GM21717 (cell line): ENCODE data around the gene SLC1A3.
"Not testable (repeated sequence)": the region's sequence is repeated elsewhere in the genome, so short reads cannot be mapped to it uniquely, and the experiment has no call there.

Source experiments
- ATAC-seq: cut with Tn5 transposase; IDR thresholded peaks from one replicate; pipeline ENCODE4 v1.9.1; 2021; ENCODE audit warnings: mild to moderate bottlenecking, moderate library complexity; ENCODE audit not compliant: unreplicated experiment

Gene SLC1A3

DNA sequence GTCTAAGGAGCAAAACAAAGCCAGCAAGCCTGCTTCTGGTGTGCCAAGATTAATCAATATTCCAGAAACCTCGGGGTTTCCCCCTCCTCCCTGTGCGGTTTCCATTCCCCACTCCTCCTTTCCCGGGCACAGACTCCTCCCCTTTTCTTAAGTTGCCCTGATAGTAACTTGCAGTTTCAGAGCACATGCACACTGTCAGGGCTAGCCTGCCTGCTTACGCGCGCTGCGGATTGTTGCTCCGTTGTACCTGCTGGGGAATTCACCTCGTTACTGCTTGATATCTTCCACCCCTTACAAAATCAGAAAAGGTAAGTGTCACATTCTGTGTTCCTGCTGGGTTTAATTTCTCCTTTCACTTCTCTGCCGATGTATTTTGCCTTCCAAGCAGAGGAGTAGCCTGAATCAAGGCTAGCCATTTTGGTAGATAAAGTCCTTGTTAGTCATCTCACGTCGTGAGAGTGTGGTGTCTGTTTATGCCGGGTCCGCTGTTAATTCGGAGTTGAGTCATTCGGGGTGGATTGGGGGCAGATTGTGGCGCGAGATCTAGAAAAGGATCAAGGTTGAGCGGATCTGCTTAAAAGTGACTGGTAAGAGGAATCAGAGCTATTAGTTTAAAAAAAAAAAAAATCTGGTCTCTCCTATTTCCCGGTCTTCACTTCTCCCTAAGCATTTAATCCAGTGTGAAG lies at the start of gene SLC1A3:
Gene SLC1A3, plus strand, starts transcription at position 179 of the 686 bp plus-strand sequence. CDS start 1,818 bp downstream, outside the sequence.
- peak; percentile 95 for ATAC-seq

DNA sequence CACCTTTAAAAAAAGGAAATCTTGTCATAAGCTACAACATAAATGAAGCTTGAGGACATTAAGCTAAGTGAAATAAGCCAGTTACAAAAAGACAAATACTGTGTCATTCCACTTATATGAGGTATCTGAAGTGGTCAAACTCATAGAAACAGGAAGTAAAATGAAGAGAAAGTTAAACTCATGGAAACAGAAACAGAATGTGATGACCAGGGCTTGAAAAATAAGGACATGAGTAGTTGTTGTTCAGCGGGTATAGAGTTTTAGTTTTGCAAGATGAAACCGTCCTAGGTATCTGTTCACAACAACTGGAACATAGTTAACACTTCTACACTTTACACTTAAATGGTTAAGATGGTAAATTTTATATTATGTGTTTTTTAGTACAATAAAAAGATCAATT lies 47.8 kb upstream of the SLC1A3 start:
- no peak for ATAC-seq

DNA sequence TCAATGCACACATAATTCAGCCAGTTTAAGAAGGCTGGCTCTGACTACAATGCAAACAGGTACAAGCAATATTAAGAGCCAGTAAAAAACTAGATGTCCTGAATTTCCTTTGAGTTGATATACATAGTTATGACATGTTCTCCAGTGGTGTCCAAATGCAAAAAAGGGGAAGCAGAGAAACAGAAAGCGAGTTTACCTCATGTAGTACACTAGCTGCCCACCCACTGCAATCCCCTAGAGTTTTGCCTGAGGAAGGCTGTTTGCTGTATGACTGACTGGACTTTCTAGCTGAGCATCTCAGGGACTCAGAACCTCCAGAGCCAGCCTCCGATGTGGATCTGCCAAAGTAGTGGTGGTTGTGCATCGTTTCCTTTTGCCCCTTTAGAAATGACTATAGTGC lies 44.8 kb upstream of the SLC1A3 start:
- ATAC-seq: no peak

DNA sequence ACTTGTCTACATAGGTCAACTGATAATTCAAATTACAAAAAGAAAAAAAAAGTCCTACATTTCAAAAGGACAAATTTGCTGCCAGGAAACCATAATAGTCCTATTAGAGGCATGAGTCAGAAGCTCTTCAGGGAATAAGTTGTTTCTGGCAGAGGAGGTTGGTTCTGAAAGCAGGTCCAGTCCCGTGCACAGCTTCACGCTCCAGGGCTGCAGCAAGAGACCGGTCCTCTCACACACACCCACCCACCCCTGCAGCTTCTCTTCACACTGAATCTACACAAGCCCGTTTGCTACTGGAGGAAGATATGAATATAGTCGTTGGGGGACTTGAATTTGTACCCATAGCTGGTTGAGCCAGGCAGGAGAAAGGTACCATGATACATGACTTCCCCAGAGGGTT lies 36.9 kb upstream of the SLC1A3 start:
- no peak for ATAC-seq

GRCh38 chr5:36570301-36571095 lies 35.9 kb upstream of the SLC1A3 start:
- ATAC-seq: no peak

DNA sequence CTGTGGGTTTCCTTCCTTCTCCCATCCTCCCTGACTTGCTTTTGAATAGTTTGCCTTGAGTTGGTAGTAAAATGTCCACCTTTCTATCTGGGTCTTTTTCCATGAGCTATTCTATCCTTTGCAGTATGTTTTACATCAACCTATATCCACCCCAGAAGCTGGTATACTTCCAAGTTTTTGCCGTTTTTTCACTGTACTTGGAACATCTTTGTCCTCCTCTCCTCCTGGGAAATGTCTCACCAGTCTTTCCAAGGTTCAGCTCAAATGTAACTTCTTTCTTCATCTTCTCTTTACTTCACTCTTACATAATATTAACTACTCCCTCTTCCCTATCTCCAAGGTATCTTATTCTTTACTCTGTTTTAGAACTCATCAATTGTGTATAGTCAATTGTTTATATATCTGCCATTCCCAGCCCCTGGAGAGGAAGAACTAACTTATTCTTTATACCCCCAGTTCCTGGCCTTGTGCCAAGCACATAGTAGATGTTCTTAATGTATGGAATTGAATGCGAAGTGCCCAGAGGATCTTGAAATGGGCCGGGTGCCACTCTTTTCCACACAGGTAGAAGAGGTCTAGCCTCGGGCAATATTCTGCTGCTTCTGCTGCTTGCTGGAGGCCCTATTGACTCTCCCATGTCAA lies 34.9 kb upstream of the SLC1A3 start:
- ATAC-seq: no peak

DNA sequence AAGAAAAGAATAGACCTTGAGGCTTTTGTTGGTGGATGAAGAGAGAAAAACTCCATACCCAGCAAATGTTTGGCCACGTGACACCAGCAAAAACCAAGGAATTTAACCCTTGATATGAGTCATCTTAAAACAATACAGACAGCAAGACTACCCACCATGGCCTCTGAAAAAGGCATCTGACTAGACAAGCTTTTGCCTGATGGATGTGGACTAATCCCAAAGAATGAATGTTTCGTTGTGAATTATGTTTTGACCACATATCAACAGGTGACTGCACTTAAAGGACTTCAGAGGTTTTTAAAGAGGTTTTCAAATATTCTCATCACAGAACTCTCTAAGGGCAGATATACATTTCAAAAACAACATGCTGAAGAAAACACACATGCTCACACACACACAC lies 33.0 kb upstream of the SLC1A3 start:
- no peak for ATAC-seq

DNA sequence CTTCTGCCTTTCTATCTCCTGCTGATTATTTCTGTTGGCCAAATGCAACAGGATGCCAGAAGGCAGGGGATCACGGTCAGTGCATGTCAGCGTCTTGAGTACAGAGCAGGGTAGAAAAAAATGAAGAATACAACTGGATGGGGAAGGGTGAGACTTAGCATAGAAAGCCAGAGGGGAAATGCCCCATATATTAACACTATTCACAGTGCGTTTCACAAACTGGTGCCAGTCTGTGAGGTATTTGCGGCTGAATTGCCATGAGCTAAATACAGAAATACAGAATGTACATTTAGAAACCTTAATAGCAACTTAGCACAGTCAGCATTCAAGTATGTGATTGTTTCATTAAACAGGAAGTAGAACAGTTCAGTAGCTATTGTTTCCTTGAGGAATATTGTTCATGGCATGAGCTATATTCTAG lies 31.0 kb upstream of the SLC1A3 start:
- no peak for ATAC-seq

DNA sequence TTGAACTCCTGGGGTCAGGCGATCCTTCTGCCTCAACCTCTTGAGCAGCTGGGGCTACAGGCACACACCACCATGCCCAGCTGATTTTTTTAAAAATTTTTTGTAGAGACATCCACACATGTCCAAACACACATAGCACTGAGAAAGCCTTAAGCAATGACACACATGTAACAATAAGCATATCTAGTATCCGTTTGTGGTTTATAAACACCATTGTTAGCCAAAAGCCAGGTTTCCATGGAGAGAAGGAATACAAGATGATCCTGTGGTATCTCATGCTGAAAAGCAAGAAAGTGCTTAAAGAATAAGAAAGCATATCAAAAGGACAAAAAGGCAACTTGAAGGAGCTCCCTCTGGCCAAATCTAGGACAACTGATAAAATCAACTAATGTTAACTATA lies 29.7 kb upstream of the SLC1A3 start:
- ATAC-seq: no peak

GRCh38 chr5:36579858-36580257 lies 26.5 kb upstream of the SLC1A3 start:
- ATAC-seq: not testable (repeated sequence)

GRCh38 chr5:36581070-36581469 lies 25.3 kb upstream of the SLC1A3 start:
- ATAC-seq: no peak

GRCh38 chr5:36584009-36584875 lies 22.2 kb upstream of the SLC1A3 start:
- no peak for ATAC-seq

- no peak for ATAC-seq
Observed at GRCh38 chr5:36585701-36586100, 20.7 kb upstream of the SLC1A3 start.

GRCh38 chr5:36587354-36587753 lies 19.1 kb upstream of the SLC1A3 start:
- ATAC-seq: no peak

- ATAC-seq: not testable (repeated sequence)
Observed at GRCh38 chr5:36589735-36590134, 16.7 kb upstream of the SLC1A3 start.

GRCh38 chr5:36590513-36591286 lies 15.7 kb upstream of the SLC1A3 start:
- no peak for ATAC-seq

GRCh38 chr5:36593867-36594266 lies 12.5 kb upstream of the SLC1A3 start:
- no peak for ATAC-seq

GRCh38 chr5:36596247-36596646 lies 10.2 kb upstream of the SLC1A3 start:
- ATAC-seq: no peak

DNA sequence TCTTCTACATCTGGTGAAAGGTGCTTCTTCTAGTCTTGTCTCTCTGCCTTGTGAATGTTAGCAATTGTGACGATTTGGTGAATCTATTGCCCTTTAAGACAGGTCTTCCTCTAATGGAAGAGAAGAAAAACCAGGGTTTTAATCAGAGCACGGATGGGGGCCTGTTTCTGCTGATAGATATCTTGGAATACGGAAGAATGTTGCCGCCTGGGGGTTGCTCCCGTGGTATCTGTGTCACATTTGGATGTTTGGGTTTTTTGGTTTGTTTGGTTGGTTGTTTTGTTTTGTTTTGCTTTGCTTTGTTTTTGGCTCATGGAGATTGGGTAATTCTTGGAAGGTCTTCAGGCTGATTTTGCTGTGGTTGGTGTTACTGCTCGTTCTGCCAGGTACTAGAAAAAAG lies 9.7 kb upstream of the SLC1A3 start:
- no peak for ATAC-seq

DNA sequence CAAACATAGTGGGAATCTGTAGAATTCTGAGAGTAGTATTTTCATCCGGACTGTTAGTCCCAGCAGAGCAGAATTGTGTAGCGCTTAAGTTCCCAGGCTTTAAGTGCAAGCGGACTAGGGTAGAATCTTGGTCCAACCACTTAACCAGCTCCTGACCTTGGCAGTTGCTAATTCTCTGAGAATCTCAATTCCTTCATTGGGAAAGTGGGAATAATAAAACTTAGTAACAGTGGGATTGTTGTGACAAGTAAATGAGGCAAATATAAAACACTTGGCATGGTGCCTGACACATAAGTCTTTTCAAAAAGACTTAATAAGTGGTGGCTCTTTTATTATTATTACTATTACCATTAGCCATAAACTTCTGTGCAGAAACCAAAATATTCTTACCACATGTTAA lies 8.4 kb upstream of the SLC1A3 start:
- no peak for ATAC-seq
